ENCODE results near the gene MED1.
"Not testable (repeated sequence)": the region's sequence is repeated elsewhere in the genome, so short reads cannot be mapped to it uniquely, and the experiment has no call there.

MED1 gene

DNA sequence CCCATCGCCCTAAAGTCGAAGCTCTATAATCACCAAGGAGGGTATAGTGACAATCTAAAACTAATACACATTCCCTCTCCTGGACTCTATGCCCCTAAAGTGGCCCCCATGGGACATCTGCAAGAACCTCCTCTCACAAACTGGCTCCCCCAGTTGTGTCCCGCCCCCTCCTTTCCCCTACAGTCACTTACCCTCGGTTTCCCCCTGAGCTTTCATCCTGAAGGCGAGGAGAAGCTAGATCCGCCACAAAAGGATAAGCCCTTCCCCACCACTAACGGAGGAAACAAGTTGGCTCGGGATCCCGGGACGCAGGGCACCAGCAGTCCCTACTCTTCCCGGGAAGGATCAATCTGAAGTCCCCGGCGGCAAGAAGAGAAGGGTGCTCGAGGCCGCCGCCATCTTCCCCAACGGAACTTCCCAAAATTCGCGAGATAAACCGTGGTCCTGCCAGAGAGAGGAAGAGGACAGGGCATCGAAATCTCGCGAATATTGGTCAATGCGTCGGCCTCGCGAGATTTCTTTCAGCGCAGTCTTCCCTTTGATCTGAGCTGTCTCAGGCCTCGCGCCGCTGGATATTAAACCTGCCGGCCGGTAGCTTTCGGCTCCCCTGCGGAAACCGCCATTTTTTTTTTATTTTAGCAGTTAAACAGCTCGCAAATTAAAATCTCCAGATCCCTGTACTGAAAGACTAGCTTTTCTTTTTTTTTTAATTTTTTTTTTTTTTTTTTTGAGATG, at the start of gene MED1:
TSS of gene MED1 (minus strand) at position 417 of the 735 bp plus-strand sequence. CDS start at position 216, 201 bp downstream.
- DNase-seq (ENCODE audit: low read depth), result peak; percentile 97

GRCh38 chr17:39496921-39497320, 45.9 kb upstream of the MED1 start:
- not testable (repeated sequence) for H3K4me3 ChIP-seq (ENCODE audit: low read depth, low read length); DNase-seq (ENCODE audit: low read depth)

More for the DNA sequence above, at the start of gene MED1:
- H3K4me3 ChIP-seq (ENCODE audit: low read depth, low read length), result peak within 1 kb of the TSS; percentile 99
- TF ChIP-seq, protein P1, sequence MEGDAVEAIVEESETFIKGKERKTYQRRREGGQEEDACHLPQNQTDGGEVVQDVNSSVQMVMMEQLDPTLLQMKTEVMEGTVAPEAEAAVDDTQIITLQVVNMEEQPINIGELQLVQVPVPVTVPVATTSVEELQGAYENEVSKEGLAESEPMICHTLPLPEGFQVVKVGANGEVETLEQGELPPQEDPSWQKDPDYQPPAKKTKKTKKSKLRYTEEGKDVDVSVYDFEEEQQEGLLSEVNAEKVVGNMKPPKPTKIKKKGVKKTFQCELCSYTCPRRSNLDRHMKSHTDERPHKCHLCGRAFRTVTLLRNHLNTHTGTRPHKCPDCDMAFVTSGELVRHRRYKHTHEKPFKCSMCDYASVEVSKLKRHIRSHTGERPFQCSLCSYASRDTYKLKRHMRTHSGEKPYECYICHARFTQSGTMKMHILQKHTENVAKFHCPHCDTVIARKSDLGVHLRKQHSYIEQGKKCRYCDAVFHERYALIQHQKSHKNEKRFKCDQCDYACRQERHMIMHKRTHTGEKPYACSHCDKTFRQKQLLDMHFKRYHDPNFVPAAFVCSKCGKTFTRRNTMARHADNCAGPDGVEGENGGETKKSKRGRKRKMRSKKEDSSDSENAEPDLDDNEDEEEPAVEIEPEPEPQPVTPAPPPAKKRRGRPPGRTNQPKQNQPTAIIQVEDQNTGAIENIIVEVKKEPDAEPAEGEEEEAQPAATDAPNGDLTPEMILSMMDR (IDR thresholded peaks at IDR 0.05; ENCODE audit: low read depth, low read length, missing control alignments), result no peak

DNA sequence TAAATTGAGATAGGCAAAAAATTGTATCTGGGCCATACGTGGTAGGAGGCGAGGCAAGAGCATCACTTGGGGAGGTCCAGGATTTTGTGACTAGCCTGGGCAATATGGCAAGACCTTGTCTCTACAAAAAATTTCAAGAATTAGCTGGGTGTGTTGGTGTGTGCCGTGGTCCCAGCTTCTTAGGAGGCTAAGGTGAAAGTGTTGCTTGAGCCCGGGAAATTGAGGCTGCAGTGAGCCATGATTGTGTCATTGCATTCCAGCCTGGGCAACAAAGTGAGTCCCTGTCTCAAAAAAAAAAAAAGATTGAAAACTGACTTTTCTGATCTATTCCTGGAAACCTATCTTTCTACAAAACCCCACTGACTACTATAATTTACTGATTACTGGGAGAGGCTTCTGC, 36.9 kb upstream of the MED1 start:
- no peak for DNase-seq (ENCODE audit: low read depth)
- no peak overlapping the region for H3K4me3 ChIP-seq (ENCODE audit: low read depth, low read length)
- TF ChIP-seq, protein P1 (IDR thresholded peaks at IDR 0.05; ENCODE audit: low read depth, low read length, missing control alignments), result no peak

GRCh38 chr17:39487490-39487889, 36.4 kb upstream of the MED1 start:
- not testable (repeated sequence) for DNase-seq (ENCODE audit: low read depth); H3K4me3 ChIP-seq (ENCODE audit: low read depth, low read length)

- TF ChIP-seq, protein P1 (IDR thresholded peaks at IDR 0.05; ENCODE audit: low read depth, low read length, missing control alignments), result no peak
- no peak for DNase-seq (ENCODE audit: low read depth)
- H3K4me3 ChIP-seq (ENCODE audit: low read depth, low read length), result no peak overlapping the region
Measured at GRCh38 chr17:39486242-39486641, 35.2 kb upstream of the MED1 start.

- no peak overlapping the region for H3K4me3 ChIP-seq (ENCODE audit: low read depth, low read length)
- no peak for DNase-seq (ENCODE audit: low read depth)
Measured at GRCh38 chr17:39485555-39485954, 34.5 kb upstream of the MED1 start.

DNA sequence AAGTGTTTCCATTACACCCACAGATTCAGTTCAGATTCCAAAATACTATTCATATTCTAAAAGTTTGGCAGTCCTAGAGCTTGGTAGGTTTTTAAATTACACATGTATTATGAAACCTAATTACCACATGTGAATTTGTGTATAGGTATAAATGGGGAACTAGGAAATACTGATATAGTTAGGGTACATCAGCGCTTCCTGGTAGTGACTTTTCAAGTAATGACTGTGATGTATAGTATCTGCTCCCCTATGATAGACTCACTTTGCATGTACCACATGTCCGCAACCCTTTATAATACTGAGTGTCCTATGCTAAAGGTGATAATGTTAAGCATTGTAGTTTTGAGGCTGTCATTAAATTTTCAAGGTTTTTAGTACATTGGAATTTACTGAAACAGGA, 33.1 kb upstream of the MED1 start:
- TF ChIP-seq, protein P1 (IDR thresholded peaks at IDR 0.05; ENCODE audit: low read depth, low read length, missing control alignments), result no peak
- peak; percentile 49 for DNase-seq (ENCODE audit: low read depth)
- no peak overlapping the region for H3K4me3 ChIP-seq (ENCODE audit: low read depth, low read length)

More at GRCh38 chr17:39485555-39485954, 34.5 kb upstream of the MED1 start:
- TF ChIP-seq, protein P1 (IDR thresholded peaks at IDR 0.05; ENCODE audit: low read depth, low read length, missing control alignments), result no peak

GRCh38 chr17:39483506-39483905, 32.4 kb upstream of the MED1 start:
- TF ChIP-seq, protein P1 (IDR thresholded peaks at IDR 0.05; ENCODE audit: low read depth, low read length, missing control alignments), result no peak
- no peak for DNase-seq (ENCODE audit: low read depth)
- H3K4me3 ChIP-seq (ENCODE audit: low read depth, low read length), result no peak overlapping the region

- H3K4me3 ChIP-seq (ENCODE audit: low read depth, low read length); DNase-seq (ENCODE audit: low read depth): not testable (repeated sequence)
Measured at GRCh38 chr17:39479631-39480030, 28.6 kb upstream of the MED1 start.
